Hepatocyte (in vitro differentiated cells): ENCODE measurements around the gene PSMB7.

Experiments used
- EZH2 ChIP-seq: fragments of 200-600 bp; sonication (generic); IDR thresholded peaks from 2 replicates; pipeline ENCODE4 v1.6.1; 2016; ENCODE audit warnings: antibody characterized with exemption, mild to moderate bottlenecking, borderline replicate concordance
- EZH2phosphoT487 ChIP-seq: fragments of 200-600 bp; sonication (generic); IDR thresholded peaks from one replicate; pipeline ENCODE4 v1.6.1; 2018; ENCODE audit warnings: antibody characterized with exemption, mild to moderate bottlenecking, low read depth, moderate library complexity; ENCODE audit not compliant: unreplicated experiment, severe bottlenecking
- TF ChIP-seq, protein P1 (sequence below): fragments of 200-600 bp; sonication (generic); IDR thresholded peaks from 2 replicates; pipeline ENCODE4 v1.5.1; 2016; ENCODE audit warnings: antibody characterized with exemption, mild to moderate bottlenecking; ENCODE audit not compliant: poor library complexity

DNA sequence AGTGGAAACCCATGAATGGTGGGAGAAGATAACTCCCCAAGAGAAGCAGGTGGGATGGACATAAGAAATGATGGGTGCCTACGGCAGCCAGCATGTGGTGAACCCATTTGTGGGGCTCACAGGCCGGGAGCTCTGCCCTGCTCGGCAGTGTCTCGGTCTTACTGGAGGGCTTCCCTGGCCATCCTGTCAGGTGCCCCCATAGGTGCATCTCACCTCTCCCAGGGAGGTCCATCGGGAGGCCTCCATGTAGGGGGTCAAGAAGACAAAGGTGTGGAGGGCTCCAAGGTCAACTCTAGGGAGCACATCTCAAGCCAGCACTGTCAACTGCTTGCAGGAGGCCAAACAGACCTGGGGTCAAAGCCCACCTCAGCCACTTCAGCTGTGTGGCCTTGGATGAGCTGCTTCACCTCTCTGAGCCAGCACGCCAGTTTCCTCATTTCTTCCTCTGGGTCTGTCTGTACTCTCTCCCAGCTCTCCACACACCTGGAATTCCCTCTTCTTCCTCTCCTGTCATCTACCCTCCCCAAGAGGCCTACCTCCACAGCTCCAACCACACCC, 24.5 kb upstream of the PSMB7 start:
- TF ChIP-seq, protein P1, sequence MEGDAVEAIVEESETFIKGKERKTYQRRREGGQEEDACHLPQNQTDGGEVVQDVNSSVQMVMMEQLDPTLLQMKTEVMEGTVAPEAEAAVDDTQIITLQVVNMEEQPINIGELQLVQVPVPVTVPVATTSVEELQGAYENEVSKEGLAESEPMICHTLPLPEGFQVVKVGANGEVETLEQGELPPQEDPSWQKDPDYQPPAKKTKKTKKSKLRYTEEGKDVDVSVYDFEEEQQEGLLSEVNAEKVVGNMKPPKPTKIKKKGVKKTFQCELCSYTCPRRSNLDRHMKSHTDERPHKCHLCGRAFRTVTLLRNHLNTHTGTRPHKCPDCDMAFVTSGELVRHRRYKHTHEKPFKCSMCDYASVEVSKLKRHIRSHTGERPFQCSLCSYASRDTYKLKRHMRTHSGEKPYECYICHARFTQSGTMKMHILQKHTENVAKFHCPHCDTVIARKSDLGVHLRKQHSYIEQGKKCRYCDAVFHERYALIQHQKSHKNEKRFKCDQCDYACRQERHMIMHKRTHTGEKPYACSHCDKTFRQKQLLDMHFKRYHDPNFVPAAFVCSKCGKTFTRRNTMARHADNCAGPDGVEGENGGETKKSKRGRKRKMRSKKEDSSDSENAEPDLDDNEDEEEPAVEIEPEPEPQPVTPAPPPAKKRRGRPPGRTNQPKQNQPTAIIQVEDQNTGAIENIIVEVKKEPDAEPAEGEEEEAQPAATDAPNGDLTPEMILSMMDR, result no peak
- TF ChIP-seq EZH2 (no peak), EZH2phosphoT487 (no peak)
